Keratinocyte (primary cell): ENCODE results near the gene RNPEPL1.

ENCODE experiments used
- EZH2 ChIP-seq: IDR thresholded peaks from one replicate; pipeline ENCODE4 v1.6.1; 2012; ENCODE audit warnings: inconsistent platforms, mild to moderate bottlenecking, low read length, moderate library complexity
- TF ChIP-seq, protein P1 (sequence below), 3 experiments: IDR thresholded peaks in 1 of 3; conservative IDR thresholded peaks in 1 of 3; optimal IDR thresholded peaks in 1 of 3; 2 replicates in 2 of 3; 3 replicates in 1 of 3; pipeline versions ENCODE3 to v1.5.1; 2011; ENCODE audit warnings: low read length in 3 of 3, mild to moderate bottlenecking in 3 of 3, moderate library complexity in 2 of 3, control low read depth in 1 of 3, inconsistent platforms in 1 of 3; ENCODE audit not compliant: insufficient read depth in 2 of 3; ENCODE audit errors: extremely low read depth in 1 of 3

DNA sequence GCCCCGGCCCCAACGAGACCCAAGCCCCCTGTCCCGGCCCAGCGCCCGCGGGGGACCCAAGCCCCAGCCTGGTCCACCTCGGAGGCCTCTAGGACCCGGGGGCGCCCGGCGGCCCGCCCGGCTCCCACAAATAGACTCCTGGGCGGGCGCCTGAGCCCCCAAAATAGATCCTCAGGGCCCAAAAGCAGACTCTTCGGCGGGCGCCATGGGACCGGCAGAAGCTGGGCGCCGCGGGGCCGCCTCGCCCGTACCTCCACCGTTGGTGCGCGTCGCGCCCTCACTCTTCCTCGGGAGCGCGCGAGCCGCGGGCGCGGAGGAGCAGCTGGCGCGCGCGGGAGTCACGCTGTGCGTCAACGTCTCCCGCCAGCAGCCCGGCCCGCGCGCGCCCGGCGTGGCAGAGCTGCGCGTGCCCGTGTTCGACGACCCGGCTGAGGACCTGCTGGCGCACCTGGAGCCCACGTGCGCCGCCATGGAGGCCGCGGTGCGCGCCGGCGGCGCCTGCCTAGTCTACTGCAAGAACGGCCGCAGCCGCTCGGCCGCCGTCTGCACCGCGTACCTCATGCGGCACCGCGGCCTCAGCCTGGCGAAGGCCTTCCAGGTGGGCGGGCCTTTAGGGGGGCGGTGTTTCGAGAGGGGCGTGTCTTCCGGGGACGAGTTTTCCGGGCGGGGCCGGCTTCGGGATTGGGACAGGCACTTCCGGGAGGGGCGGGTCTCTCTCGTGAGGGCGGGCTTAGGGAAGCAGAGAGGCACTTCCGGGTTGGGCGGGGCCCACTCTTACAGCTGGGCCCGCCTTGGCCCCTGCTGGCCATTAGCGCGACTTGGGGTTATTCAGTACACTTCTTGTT is 7.6 kb upstream of the RNPEPL1 start:
- TF ChIP-seq, protein P1, sequence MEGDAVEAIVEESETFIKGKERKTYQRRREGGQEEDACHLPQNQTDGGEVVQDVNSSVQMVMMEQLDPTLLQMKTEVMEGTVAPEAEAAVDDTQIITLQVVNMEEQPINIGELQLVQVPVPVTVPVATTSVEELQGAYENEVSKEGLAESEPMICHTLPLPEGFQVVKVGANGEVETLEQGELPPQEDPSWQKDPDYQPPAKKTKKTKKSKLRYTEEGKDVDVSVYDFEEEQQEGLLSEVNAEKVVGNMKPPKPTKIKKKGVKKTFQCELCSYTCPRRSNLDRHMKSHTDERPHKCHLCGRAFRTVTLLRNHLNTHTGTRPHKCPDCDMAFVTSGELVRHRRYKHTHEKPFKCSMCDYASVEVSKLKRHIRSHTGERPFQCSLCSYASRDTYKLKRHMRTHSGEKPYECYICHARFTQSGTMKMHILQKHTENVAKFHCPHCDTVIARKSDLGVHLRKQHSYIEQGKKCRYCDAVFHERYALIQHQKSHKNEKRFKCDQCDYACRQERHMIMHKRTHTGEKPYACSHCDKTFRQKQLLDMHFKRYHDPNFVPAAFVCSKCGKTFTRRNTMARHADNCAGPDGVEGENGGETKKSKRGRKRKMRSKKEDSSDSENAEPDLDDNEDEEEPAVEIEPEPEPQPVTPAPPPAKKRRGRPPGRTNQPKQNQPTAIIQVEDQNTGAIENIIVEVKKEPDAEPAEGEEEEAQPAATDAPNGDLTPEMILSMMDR (optimal IDR thresholded peaks at IDR 0.05 in 1 of 3, IDR thresholded peaks at IDR 0.05 in 1 of 3, conservative IDR thresholded peaks at IDR 0.05 in 1 of 3; ENCODE audit: extremely low read depth in 1 of 3, insufficient read depth in 2 of 3, low read length in 3 of 3), result peak in 1 of 3 experiments; percentile 21
- no peak for TF ChIP-seq EZH2
